Gastroesophageal sphincter (tissue), 4 donors: ENCODE measurements around the gene C1orf198. TPM values are rescaled to one million over a fixed set of nuclear protein-coding genes. Genes with fewer than 3 reads are reported as not detected.

Source experiments
- ATAC-seq: fragments of 150-250 bp; one replicate; pipeline ENCODE4 v1.9.1; 2016; ENCODE audit warnings: mild to moderate bottlenecking, moderate library complexity
- H3K27ac ChIP-seq, 4 donors: fragments of 200-600 bp; sonication (generic) in 3 of 4; 1 replicate in 3 of 4; 2 replicates in 1 of 4; pipeline ENCODE4 v1.5.1; 2016 to 2019
- H3K27me3 ChIP-seq: fragments of 200-600 bp; sonication (generic); one replicate; pipeline ENCODE4 v1.5.1; 2019
- H3K36me3 ChIP-seq, 2 donors: fragments of 200-600 bp; sonication (generic); one replicate each; pipeline ENCODE4 v1.5.1; 2019; ENCODE audit warnings: control low read depth in 1 of 2
- H3K4me1 ChIP-seq, 3 donors: fragments of 200-600 bp; sonication (generic); 1 replicate in 2 of 3; 2 replicates in 1 of 3; pipeline ENCODE4 v1.5.1; 2016 to 2019; ENCODE audit warnings: control low read depth in 2 of 3
- H3K4me3 ChIP-seq, 2 donors: fragments of 200-600 bp; sonication (generic); one replicate each; pipeline ENCODE4 v1.5.1; 2019; ENCODE audit warnings: mild to moderate bottlenecking in 1 of 2, moderate library complexity in 1 of 2
- H3K9me3 ChIP-seq, 3 donors: fragments of 200-600 bp; sonication (generic); one replicate each; pipeline ENCODE4 v1.5.1; 2017 to 2019; ENCODE audit warnings: control low read depth in 2 of 3
- CTCF ChIP-seq, 4 experiments: fragments of 200-600 bp in 2 of 4; fragments of 450-650 bp in 2 of 4; sonication (generic) in 1 of 4; IDR thresholded peaks; one replicate each; pipeline ENCODE4 v1.5.1; 2017 to 2019; ENCODE audit warnings: antibody characterized with exemption in 4 of 4, mild to moderate bottlenecking in 2 of 4, moderate library complexity in 2 of 4
- EP300 ChIP-seq: sonication (generic); formaldehyde crosslinking; IDR thresholded peaks from one replicate; pipeline ENCODE4 v1.6.1; 2017; ENCODE audit warnings: antibody characterized with exemption, mild to moderate bottlenecking
- POLR2A ChIP-seq, 2 donors: fragments of 450-650 bp; IDR thresholded peaks; one replicate each; pipeline ENCODE4 v1.6.1; 2017; ENCODE audit warnings: antibody characterized with exemption in 2 of 2, mild to moderate bottlenecking in 2 of 2, moderate library complexity in 1 of 2
- POLR2AphosphoS5 ChIP-seq: sonication (generic); formaldehyde crosslinking; IDR thresholded peaks from one replicate; pipeline ENCODE4 v1.6.1; 2017; ENCODE audit warnings: antibody characterized with exemption
- WGBS, 2 donors: methylation state at CpG; one replicate each; pipeline ENCODE4 v1.1.5; 2018; ENCODE audit warnings: low coverage in 1 of 2; 5-methylcytosine and 5-hydroxymethylcytosine counted together
- total RNA-seq, 4 donors: library from RNA; depleted of rRNA; stranded (reverse); fragments of >200 nt; gene quantifications; one replicate each; pipeline ENCODE4 v1.1.0, GENCODE V29; 2016

Gene C1orf198
- total RNA-seq, 4 donors from 2014 or later, result 115 to 219 (median 172) TPM

GRCh38 chr1:230906226-230906625 is 37.9 kb upstream of the C1orf198 start:
- Histone ChIP-seq H3K9me3 (no peaks in the 10 kb centered on the region), H3K27me3 (no peaks in the 10 kb centered on the region), H3K27ac (peak overlapping the region in 2 of 4 donors; percentile 63 to 78), H3K4me3 (no peak overlapping the region), H3K36me3 (peaks cover 0 to 49% of the 10 kb centered on the region in 2 donors), H3K4me1 (peaks cover 0 to 53% (median 11%) of the 10 kb centered on the region in 3 donors)
- no peak for ATAC-seq
- 68 to 80% methylated on average over 2 of the region's 2 CpGs for WGBS, 2 donors
- TF ChIP-seq CTCF (IDR thresholded peaks at IDR 0.05) (no peak), POLR2A (IDR thresholded peaks at IDR 0.05) (no peak)

GRCh38 chr1:230905733-230906132 is 37.4 kb upstream of the C1orf198 start:
- Histone ChIP-seq H3K4me3 (no peak overlapping the region), H3K27me3 (no peaks in the 10 kb centered on the region), H3K27ac (peak overlapping the region in 1 of 4 donors; percentile 78), H3K36me3 (peaks cover 0 to 53% of the 10 kb centered on the region in 2 donors), H3K4me1 (peaks cover 0 to 48% (median 9%) of the 10 kb centered on the region in 3 donors), H3K9me3 (no peaks in the 10 kb centered on the region)
- TF ChIP-seq EP300 (no peak), POLR2A (IDR thresholded peaks at IDR 0.05) (no peak), CTCF (IDR thresholded peaks at IDR 0.05) (no peak), POLR2AphosphoS5 (no peak)
- ATAC-seq, result no peak
- WGBS, 2 donors, result 54 to 57% methylated on average over 5 of the region's 5 CpGs

- no peak for TF ChIP-seq CTCF (IDR thresholded peaks at IDR 0.05)
- no peak for TF ChIP-seq POLR2AphosphoS5
- no peak for TF ChIP-seq EP300
- TF ChIP-seq POLR2A (IDR thresholded peaks at IDR 0.05), result no peak
- 87 to 90% methylated on average over 4 to 7 of the region's 22 CpGs for WGBS, 2 donors
- Histone ChIP-seq H3K4me3 (no peak overlapping the region), H3K4me1 (peaks cover 0 to 21% (median 4%) of the 10 kb centered on the region in 3 donors), H3K9me3 (no peaks in the 10 kb centered on the region), H3K27me3 (no peaks in the 10 kb centered on the region), H3K27ac (no peak overlapping the region), H3K36me3 (peaks cover 0 to 26% of the 10 kb centered on the region in 2 donors)
- no peak for ATAC-seq
These were observed 34.1 kb upstream of the C1orf198 start for GRCh38 chr1:230902349-230902923.

- Histone ChIP-seq H3K36me3 (peaks cover 0 to 22% of the 10 kb centered on the region in 2 donors), H3K4me3 (no peak overlapping the region), H3K9me3 (no peaks in the 10 kb centered on the region), H3K4me1 (peaks cover 0 to 20% (median 4%) of the 10 kb centered on the region in 3 donors), H3K27ac (no peak overlapping the region), H3K27me3 (no peaks in the 10 kb centered on the region)
- ATAC-seq, result no peak
- TF ChIP-seq EP300, result no peak
- TF ChIP-seq POLR2AphosphoS5, result no peak
- TF ChIP-seq POLR2A (IDR thresholded peaks at IDR 0.05), result no peak
- TF ChIP-seq CTCF (IDR thresholded peaks at IDR 0.05), result no peak
- 90% methylated on average over 5 of the region's 6 CpGs; no CpG with 5 or more reads in 1 of the 2 donors for WGBS, 2 donors
These were observed 33.4 kb upstream of the C1orf198 start for GRCh38 chr1:230901671-230902070.

- 76% methylated on average over 5 of the region's 6 CpGs; no CpG with 5 or more reads in 1 of the 2 donors for WGBS, 2 donors
- ATAC-seq, result no peak
These were observed 32.7 kb upstream of the C1orf198 start for GRCh38 chr1:230900984-230901383.

More at GRCh38 chr1:230900984-230901383, 32.7 kb upstream of the C1orf198 start:
- H3K36me3 ChIP-seq, result peaks cover 0 to 22% of the 10 kb centered on the region in 2 donors
- H3K4me1 ChIP-seq, result peaks cover 0 to 17% (median under 1%) of the 10 kb centered on the region in 3 donors
- H3K9me3 ChIP-seq, result no peaks in the 10 kb centered on the region
- TF ChIP-seq POLR2AphosphoS5, result no peak
- TF ChIP-seq POLR2A (IDR thresholded peaks at IDR 0.05), result no peak
- TF ChIP-seq CTCF (IDR thresholded peaks at IDR 0.05), result no peak
- no peak for TF ChIP-seq EP300
- no peak overlapping the region for H3K27ac ChIP-seq
- H3K4me3 ChIP-seq, result no peak overlapping the region
- no peaks in the 10 kb centered on the region for H3K27me3 ChIP-seq
